ENCODE data around the gene RIMBP2. TPM values are rescaled to one million over a fixed set of nuclear protein-coding genes. Genes with fewer than 3 reads are reported as not detected.

Gene RIMBP2
- total and polyA plus RNA-seq, 11 donors = 2.1 TPM; not detected in 10

DNA sequence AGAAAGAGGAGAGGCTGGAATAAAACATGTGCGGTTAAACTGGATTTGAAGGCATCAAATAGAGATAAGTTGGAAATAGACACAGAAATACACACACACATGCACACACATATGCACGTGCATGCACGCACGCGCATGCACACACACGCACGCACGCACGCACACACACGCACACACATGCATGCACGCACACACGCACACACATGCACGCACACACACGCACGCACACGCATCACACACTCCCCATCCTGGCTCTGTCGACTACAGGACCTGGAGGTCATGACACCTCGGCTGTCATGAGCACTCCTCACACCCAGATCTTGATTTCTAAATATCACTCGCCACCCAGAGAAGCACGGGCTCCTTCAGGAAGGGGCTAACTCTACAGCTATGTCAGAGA, 51.8 kb downstream of the RIMBP2 start:
- Histone ChIP-seq H3K27me3 (peaks cover 0 to 6% (median 0%) of the 10 kb centered on the region in 9 donors), H3K36me3 (no peaks in the 10 kb centered on the region), H3K4me3 (no peak overlapping the region), H3K27ac (no peak overlapping the region), H3K9me3 (peaks cover 0 to 12% (median 0%) of the 10 kb centered on the region in 12 donors), H3K4me1 (no peaks in the 10 kb centered on the region)
- WGBS, 4 donors = 81 to 94% (median 89%) methylated on average over 20 of the region's 20 CpGs
- ATAC-seq (no peak), DNase-seq (no peak)
- TF ChIP-seq CTCF (IDR thresholded peaks at IDR 0.05) (no peak), POLR2A (IDR thresholded peaks at IDR 0.05) (no peak)
- intact Hi-C loops (cut with DNase I) = no loop called here

DNA sequence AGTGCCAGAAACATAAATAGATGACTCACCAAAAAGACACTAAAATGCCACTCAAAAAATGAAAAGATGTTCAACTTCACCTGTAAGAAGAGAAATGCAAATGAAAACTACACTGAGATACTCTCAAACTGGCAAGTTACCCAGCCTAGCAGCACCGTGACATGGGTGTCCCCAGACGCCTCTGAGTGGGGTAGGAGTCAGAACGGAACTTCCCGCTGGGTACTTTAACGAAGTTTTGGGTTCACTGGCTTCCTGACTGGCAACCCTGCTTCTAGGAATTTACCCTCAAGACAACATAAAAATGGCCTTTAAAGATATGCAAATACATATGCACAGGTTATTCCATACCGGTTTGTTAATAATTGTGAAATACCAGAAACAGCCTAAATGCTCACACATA, 52.6 kb downstream of the RIMBP2 start:
- WGBS, 4 donors = 56 to 69% (median 59%) methylated on average over 6 of the region's 6 CpGs
- intact Hi-C loops (cut with DNase I) = no loop called here
- TF ChIP-seq CTCF (IDR thresholded peaks at IDR 0.05) (no peak), POLR2A (IDR thresholded peaks at IDR 0.05) (no peak)

DNA sequence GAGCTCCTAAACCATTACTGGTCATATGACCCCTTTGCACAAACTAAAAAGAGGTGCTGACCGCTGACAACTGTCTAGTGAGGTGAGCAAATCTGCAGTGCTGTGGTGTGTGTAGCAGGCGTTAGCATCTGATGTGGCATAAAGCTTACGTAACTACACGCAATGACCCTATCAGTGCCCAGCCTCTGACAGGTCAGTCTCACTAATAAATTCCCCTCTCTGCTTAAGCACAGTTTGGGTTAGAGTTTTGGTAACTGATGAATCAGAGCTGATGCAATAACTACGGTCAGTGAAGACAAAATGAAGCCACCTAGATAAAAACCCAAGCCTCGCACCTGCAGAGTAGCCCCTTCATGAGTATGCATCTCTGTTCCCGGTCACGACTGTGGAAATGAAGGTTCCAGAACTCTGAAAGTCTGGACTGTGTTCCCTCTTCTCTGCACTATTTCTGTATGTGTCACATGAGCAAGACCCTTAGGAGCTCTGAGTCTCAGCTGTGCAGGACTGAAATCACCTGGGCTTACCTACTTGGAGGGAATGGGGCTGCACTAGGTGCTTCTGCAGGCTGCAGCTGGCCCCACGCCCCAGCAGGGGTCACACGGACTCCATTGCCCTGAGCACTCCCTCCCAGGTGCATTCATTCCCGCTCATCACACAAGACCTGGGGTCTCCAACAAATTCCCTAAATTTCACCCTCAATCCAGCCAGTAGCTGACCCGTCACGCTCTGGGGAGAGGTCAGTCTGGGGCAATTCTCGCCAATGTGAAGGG, 54.4 kb downstream of the RIMBP2 start:
- H3K27ac ChIP-seq = no peak overlapping the region
- TF ChIP-seq CTCF (IDR thresholded peaks at IDR 0.05) (no peak), POLR2A (IDR thresholded peaks at IDR 0.05) (no peak)
- no peaks in the 10 kb centered on the region for H3K9me3 ChIP-seq
- WGBS, 4 donors = 72 to 77% (median 76%) methylated on average over 13 to 14 of the region's 14 CpGs
- no peak overlapping the region for H3K4me3 ChIP-seq
- intact Hi-C loops (cut with DNase I) = no loop called here
- H3K4me1 ChIP-seq = no peaks in the 10 kb centered on the region
- no peaks in the 10 kb centered on the region for H3K36me3 ChIP-seq
- DNase-seq (no peak), ATAC-seq (no peak)
- peaks cover 0 to 6% (median 0%) of the 10 kb centered on the region in 9 donors for H3K27me3 ChIP-seq

More for the DNA sequence above, 52.6 kb downstream of the RIMBP2 start:
- Histone ChIP-seq H3K4me3 (no peak overlapping the region), H3K36me3 (no peaks in the 10 kb centered on the region), H3K9me3 (peaks cover 0 to 10% (median 0%) of the 10 kb centered on the region in 12 donors), H3K27ac (no peak overlapping the region), H3K4me1 (no peaks in the 10 kb centered on the region), H3K27me3 (peaks cover 0 to 6% (median 0%) of the 10 kb centered on the region in 9 donors)
- no peak for DNase-seq
- no peak for ATAC-seq

DNA sequence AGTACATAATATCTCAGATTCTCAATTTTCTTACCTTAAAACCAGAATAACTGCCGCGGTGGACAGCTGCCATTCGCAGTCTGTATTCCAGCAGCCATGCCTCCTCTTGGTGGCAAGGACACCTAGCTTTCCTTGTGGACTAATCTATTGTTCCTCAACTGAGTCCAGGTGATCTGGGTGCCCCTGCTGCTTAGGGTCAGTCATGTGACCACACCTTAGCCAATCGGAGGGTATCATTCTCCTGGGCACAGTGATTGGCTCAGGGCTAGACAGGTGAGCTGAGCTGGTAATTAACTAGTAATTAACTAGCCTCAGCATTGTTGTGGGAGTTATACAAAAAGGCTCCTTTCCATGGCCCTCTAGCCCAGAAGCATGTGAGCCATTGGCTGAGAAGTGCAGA, 55.0 kb downstream of the RIMBP2 start:
- Histone ChIP-seq H3K4me1 (no peaks in the 10 kb centered on the region), H3K27ac (no peak overlapping the region), H3K36me3 (no peaks in the 10 kb centered on the region), H3K9me3 (no peaks in the 10 kb centered on the region), H3K4me3 (no peak overlapping the region), H3K27me3 (peaks cover 0 to 6% (median 0%) of the 10 kb centered on the region in 9 donors)
- TF ChIP-seq CTCF (IDR thresholded peaks at IDR 0.05) (no peak), POLR2A (IDR thresholded peaks at IDR 0.05) (no peak)
- DNase-seq = no peak
- intact Hi-C loops (cut with DNase I) = no loop called here
- WGBS, 4 donors = 95 to 98% (median 95%) methylated on average over 4 of the region's 4 CpGs
- ATAC-seq = no peak
